ENCODE results near the gene CHTF8.
A peak's percentile ranks its signal among the peaks of the same experiment; 100 is the strongest.
"Not testable (repeated sequence)": the region's sequence is repeated elsewhere in the genome, so short reads cannot be mapped to it uniquely, and the experiment has no call there.

Gene CHTF8

DNA sequence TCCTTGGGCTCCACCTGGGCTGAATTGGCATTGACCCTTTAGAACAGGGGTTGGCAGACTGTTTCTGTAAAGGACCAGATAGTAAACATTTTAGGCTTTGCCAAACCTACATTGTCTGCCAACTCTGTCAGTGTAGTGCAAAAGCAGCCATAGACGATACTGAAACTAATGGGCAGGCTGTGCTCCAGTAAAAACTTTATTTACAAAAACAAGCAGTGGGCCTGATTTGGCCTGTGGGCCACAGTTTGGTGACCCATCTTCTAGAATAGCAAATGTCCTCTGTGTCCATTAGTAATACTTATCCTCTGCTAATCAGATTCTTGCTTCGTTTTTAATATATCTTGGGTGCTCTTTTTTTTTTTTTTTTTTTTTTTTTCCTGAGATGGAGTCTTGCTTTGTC, 6.2 kb upstream of the CHTF8 start:
- no peak for DNase-seq

DNA sequence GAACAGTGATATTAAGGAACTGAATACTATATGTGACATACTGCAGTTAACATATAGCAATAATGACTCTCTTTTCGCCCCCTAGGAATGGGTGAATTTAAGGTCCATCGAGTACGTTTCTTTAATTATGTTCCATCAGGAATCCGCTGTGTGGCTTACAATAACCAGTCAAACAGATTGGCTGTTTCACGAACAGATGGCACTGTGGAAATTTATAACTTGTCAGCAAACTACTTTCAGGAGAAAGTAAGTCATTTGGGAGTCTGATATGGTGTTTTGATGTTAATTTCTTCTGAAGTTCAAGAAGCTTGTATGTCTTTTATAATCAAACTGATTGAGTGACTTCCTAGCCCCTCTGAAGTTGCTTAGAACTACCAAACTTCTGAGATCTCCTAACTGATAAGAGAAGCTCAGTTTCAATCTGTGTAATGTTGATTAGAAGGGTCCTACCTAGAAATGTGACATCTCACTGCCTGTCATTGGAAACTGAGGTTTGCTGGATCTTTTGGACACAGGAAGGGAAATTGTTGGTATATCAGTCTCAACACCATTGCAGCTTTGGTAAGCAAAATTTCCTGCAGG, 1.1 kb upstream of the CHTF8 start:
- no peak for DNase-seq

DNA sequence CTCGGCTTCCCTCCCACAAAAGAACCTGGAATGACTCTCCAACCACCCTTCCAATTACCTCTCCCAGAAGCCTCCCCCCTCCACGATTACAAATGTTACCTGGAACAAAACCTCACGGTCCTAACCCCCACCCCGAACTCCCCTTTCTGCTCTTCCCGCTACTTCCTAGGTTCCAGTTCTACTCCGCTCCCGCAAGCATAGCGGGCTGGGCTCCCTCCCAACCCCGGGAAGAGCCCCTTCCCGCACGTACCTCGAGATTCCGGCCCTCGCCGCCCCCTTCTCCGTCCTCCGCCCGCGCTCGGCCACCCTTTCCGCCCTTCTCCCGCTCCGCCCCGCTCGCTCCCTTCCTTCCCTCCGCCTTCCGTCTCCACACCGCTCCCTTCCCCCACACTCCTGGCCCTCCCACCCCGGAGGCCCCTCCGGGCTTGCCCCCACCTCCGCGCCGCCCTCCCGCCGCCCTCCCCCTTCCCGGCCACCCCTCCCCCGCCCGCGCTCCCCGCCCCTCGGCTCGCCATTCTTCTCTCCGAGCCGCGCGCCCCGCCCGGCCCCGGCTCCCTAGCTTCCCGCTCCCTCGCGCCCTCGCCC, 457 bp downstream of the CHTF8 start:
- peak; percentile 30 for DNase-seq

DNA sequence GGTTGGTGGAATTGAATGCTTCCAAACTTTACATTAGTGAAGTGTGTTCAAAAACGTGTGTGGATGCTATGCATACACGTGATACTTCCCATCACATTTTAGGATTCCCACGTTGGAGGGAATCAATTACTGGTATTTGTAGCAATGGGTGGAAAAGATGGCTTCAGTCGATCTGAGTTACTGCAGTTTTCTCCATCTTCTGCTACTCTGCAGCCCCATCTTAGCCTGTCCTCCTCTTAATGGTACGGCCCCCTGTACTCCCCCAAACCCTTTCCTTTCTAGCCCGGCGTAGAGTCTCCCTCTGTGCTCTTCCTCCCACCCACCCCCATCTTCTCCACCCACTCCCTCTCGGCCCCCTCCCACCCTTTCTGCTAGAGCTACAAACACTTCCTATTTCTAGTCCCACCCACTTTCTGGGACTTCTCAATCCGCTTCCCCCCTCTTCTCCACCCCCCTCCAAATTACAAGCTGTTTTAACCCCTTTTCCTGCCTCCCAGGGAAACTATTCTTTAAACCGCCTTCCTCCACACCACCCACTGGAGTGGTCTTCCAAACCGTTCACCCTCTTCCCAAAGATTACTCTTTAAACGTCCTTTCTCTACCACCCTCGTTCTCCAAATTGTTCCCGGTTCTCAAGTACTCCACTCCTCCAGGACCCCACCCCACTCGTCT, 1.1 kb downstream of the CHTF8 start:
- DNase-seq: no peak

DNA sequence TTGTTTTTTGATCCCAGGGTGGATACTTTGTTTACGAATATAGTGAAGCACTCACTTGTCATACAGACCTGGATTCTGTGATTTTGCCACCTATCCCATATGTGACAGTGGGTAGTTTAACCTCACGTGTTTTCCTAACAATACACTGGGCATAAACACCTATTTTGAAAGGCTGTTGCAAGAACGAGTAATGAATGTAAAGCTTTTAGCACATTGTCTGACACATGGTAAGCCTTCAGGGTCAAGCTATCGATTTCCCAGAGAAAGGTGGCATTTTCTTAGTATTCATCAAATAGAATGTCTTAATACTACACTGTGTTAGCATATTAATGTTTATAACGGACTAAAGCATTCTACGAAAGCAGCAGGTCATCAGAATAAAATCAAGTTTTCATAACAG, 1.9 kb downstream of the CHTF8 start:
- no peak for DNase-seq

DNA sequence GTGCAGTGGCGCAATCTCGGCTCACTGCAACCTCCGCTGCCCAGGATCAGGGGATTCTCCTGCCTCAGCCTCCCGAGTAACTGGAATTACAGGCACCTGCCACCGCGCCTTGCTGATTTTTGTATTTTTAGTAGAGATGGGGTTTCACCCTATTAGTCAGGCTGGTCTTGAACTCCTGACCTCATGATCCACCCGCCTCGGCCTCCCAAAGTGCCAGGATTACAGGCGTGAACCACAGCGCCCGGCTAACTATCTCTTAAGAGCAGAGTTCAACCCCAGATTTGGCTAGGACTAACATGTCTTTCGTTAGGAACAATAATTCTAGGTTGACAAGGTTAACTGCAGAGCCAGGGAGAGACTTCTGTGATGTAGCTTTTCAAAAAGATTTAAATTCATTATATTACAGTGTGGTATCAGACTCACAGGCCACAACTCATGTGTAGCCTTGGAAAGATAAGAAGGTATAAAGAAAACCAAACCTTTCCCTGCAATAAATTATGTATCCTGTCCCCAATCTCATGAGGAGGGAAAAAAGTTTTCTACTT, 4.3 kb downstream of the CHTF8 start:
- no peak for DNase-seq

DNA sequence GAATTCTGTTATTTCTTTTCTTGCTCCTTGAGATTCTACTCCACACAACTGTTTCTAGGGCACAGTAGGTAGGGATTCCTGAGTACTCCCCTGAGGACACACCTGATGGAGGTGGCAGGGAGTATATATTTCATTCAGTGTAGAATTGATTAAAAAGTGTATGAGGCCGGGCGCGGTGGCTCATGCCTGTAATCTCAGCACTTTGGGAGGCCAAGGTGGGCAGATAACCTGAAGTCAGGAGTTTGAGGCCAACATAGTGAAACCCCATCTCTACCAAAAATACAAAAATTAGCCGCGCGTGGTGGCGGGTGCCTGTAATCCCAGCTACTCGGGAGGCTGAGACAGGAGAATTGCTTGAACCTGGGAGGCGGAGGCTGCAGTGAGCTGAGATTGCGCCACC, 5.6 kb downstream of the CHTF8 start:
- not testable (repeated sequence) for DNase-seq

DNA sequence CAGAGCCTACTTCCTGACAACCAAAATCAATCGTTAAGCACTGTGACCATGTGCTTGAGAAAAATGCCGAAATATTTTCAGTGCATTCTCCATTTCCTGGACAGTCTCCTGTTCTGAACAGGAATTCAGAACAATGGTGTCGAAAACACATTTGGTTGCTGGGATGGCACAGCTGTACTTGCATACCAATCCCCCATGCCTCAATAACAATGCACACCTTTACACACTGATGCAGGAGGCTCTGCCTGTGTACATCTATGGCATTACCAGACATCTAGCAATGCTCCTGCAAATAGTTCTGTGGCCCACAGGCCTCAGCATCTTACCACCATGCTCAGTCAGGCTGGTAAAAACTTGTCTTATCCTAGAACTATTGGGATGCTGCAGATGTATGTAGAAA, 6.2 kb downstream of the CHTF8 start:
- no peak for DNase-seq

DNA sequence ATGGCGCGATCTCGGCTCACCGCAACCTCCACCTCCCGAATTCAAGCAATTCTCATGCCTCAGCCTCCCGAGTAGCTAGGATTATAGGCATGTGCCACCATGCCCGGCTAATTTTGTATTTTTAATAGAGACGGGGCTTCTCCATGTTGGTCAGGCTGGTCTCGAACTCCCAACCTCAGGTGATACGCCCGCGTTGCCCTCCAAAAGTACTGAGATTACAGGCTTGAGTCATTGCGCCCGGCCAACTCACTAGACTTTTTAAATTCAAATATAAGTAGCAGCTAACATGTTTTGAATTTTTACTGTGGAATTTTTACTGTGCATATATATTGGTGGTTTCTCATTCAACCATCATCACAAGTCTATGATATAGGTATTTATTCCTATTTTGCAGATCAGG, 7.4 kb downstream of the CHTF8 start:
- DNase-seq: not testable (repeated sequence)

DNA sequence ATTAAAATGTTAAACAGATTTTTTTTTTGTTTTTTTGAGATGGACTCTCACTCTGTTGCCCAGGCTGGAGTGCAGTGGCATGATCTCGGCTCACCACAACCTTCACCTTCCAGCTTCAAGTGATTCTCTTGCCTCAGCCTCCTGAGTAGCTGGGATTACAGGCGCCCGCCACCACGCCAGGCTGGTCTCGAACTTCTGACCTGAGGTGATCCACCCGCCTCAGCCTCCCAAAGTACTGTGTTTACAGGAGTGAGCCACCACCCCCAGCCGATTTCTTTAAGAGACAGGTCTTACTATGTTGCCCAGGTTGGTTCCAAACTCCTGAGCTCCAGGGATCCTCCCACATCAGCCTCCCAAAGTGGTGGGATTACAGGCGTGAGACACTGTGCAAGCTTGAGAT, 8.0 kb downstream of the CHTF8 start:
- not testable (repeated sequence) for DNase-seq

DNA sequence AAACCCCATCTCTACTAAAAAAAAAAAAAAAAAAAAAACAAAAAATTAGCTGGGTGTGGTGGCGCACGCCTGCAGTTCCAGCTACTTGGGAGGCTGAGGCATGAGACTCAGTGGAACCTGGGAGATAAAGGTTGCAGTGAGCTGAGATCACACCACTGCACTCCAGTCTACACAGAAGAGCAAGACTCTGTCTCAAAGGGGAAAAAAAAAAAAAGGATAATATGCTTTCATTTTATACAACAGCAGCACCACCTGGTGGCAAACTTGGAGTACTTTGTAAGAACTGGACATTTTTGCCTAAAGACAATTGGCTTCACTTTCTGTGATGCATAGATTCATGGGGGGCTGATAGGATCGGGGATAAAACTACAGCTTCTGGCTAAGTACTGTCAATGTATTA, 8.5 kb downstream of the CHTF8 start:
- DNase-seq: peak; percentile 72

DNA sequence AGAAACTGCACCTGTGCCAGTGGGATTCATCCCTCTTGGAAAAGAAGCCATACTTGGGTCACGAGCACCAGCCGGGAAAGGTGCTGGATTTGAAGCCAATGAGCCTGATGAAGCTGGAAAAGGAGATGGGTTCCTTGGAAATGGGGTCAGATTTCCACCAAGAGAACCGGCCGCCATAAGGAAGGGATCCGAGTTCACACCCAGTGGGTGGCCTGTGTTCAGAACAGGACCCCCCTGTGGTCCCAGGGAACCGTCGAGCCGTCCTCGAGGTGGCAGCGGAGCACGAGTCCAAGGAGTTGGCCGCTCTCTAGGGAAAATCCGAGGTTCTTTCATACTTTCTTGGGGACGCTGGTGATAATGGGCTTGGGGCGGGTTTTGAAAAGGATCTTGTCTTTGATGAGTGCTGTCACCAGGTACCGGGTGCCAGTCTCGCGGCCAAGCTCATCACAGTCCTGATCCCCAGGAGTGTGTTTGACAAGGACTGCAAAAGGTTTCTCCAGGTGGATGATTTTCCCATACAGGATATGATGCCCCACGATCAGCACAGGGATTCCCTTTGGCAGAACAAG, 12.2 kb downstream of the CHTF8 start:
- no peak for DNase-seq

DNA sequence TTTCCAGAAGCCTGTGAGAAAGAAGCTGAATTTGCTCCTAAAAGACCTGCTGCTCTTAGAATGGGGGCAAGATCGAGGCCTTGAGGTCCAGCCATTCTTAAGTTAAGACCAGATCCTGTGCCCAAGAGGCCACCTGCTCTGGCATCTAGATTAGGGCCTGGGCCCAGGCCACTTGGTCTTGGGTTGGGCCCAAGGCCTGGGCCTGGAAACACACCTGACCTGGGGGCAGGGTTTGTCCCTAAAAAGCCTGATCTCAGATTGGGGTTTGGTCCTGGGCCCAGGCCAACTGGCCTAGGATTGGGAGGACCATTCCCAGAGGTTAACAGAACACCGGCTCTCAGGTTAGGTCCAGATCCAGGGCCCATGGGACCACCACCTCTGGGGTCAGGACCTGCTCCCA, 12.9 kb downstream of the CHTF8 start:
- no peak for DNase-seq

DNA sequence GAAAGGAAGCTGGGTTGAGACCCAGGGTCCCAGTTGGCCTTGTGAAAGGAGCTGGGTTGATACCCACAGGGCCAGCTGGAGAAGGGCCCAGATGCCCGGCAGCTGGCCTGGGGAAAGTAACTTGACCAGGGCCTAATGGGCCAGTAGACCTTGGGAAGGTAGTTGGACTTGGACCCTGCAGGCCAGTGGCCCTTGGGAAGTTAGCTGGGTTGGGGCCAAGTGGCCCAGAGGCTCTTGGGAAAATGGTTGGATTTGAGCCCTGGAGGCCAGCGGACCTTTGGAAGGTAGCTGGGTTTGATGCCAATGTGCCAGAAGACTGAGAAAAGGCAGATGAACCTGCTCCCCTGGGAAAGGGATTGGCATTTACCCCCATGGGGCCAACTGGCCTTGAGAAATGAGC, 13.4 kb downstream of the CHTF8 start:
- DNase-seq: no peak

DNA sequence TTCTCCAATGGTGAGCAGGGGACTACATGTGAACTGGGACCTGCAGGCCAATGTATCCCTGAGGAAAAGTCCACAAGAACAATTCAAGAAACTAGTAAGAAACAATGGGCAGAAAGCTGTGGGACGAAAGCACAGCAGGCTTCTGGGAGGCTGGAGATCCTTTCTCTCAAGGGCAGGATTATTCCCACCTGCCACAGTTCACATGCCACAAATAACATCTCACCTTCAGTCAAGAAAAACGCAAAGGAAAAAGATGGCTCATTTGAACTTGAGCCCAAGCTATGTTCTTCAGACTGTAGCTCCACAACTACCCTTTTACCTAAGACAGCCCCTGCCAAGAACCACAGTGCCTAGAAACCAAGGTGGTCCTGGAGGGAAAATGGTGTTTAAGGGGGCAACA, 13.9 kb downstream of the CHTF8 start:
- DNase-seq: no peak

DNA sequence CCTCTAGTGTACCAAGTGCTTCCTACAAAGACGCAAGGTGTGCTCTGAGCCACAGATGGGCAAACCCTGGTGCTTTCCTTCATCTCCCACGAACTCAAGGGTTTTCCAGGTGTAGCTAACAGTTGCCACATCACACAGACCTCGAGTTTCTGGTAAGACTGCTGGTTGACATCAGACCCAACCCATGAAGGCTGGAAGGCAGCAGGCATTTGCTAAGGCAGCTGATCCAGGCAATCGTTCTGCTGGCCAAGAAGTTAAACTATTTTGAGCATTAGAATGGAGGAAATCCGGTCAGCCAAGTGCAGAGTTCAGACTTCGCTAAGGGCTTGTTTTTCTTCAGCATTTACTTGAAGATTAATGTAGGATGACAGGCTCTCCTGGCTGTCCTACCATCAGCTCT, 15.5 kb downstream of the CHTF8 start:
- DNase-seq: no peak

DNA sequence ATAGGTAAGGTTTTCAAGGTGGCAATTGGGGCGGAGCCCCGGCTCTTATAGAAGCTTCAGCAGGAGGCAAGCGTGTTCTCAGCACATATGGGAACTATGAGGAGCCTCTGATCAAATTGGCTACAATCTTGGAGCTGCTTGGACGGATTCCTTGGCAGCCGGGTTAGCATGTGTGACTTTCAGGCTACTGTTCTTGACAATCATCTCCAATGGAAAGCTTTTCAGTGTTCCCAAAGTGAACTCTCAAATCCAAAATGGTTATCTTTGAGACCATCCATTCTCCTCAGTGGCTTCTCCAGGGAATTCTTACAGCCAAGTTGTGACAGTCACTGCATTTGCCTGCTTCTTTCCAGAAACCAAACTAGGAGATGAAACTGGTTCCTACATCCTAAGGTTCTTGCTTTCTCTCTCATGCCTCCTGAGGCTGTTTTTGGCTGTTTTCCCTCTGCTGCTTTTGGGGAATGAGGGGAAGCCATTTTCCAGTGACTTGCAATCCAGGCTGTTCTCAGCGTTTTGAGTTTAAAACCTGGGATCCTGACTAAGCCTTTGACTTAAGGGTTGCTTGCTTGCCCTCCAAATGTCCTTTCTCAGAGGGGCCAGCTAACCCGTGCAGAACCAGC, 16.0 kb downstream of the CHTF8 start:
- no peak for DNase-seq

DNA sequence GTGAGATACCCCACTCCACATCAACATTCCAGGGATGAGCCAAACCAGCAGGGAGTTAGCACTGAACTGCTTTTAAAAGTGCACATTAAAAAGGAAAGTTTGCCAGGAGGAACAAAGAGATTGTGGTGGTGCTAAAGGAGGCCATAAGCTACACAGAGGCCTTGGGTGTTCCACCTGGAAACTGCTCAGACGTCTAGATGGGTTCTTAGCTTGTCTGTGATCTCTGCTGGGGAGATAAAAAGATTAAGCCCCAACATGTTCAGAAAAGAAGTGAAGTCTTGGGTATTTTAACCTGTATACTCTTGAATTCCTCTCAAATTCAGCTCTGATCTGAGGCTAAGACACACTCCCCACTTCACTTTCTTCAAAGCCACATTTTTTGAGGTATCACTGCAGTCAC, 16.6 kb downstream of the CHTF8 start:
- DNase-seq: no peak

DNA sequence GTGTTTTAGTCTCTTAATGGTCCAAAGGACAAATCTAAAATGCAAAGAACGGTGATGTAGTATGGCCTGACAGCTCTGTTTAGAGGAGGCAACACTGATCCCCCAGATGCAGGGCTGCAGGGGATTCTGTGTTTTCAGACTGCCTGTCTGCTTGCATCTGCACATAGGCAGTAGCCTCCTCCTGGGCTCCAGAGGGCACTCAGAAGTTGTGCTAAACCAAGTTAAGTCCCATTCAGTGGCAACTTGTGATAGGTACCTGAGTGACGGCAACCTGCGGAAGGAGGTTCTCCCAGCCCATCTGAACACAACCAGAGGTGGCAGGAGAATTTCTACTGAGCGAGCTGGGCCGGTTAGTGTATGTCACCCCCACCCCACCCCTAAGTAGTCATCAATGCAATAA, 17.0 kb downstream of the CHTF8 start:
- no peak for DNase-seq

DNA sequence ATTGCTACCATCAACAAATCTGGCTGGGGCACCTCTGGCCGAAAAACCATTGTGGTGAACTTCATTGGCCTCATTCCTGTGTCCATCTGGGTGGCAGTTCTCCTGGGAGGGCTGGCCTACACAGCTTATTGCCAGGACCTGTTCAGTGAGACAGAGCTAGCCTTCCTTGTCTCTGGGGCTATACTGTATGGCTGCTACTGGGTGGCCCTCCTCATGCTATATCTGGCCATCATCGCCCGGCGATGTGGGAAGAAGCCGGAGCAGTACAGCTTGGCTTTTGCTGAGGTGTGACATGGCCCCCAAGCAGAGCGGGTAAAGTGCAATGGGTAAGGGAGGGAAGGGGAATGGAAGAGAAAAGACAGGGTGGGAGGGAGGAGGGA, 17.4 kb downstream of the CHTF8 start:
- DNase-seq: no peak

DNA sequence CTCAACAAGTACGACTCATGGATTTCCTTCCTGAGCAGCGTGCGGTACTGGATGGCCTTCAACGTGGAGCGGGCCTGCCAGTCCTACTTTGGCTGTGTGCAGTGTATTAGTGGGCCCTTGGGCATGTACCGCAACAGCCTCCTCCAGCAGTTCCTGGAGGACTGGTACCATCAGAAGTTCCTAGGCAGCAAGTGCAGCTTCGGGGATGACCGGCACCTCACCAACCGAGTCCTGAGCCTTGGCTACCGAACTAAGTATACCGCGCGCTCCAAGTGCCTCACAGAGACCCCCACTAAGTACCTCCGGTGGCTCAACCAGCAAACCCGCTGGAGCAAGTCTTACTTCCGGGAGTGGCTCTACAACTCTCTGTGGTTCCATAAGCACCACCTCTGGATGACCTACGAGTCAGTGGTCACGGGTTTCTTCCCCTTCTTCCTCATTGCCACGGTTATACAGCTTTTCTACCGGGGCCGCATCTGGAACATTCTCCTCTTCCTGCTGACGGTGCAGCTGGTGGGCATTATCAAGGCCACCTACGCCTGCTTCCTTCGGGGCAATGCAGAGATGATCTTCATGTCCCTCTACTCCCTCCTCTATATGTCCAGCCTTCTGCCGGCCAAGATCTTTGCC, 17.9 kb downstream of the CHTF8 start:
- no peak for DNase-seq

DNA sequence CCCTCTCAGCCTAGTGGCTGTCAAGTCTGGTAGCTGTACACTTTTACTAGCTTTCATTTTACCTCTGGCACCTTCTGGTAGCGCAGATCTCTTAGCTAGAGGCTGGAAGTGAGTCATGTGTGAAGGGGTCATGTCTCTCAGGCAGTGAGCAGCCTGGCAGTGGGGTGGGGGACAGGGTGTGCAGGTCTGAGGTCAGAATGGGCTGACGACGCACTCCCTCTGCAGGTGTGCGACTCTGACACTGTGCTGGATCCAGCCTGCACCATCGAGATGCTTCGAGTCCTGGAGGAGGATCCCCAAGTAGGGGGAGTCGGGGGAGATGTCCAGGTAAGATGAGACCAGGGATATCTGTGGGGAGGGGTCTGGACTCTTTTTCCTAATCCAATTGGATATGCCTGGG, 19.2 kb downstream of the CHTF8 start:
- DNase-seq: no peak

Measured in NCI-H1694 (cell line).